Loucy (cell line): ENCODE measurements around the gene CAPN2.

Experiments used
- H2AFZ ChIP-seq: fragments of 200-600 bp; sonication (generic); 2 replicates; pipeline ENCODE4 v1.6.0; 2016; ENCODE audit warnings: antibody characterized with exemption, mild to moderate bottlenecking, low read length, moderate library complexity
- H3F3A ChIP-seq: fragments of 200-600 bp; 2 replicates; pipeline ENCODE4 v1.6.0; 2016; ENCODE audit warnings: antibody characterized with exemption, low read depth, mild to moderate bottlenecking
- H3K27me3 ChIP-seq: fragments of 200-600 bp; sonication (generic); 2 replicates; pipeline ENCODE4 v1.6.1; 2014; ENCODE audit warnings: low read length, mild to moderate bottlenecking; ENCODE audit not compliant: insufficient read depth, poor library complexity, severe bottlenecking
- H3K36me3 ChIP-seq: fragments of 200-600 bp; sonication (generic); 2 replicates; pipeline ENCODE4 v1.6.1; 2016; ENCODE audit warnings: low read length; ENCODE audit not compliant: insufficient read depth
- H3K4me1 ChIP-seq: fragments of 200-600 bp; sonication (generic); 2 replicates; pipeline ENCODE4 v1.5.1; 2014; ENCODE audit warnings: low read length, mild to moderate bottlenecking; ENCODE audit not compliant: insufficient read depth, poor library complexity, severe bottlenecking
- H3K4me2 ChIP-seq: fragments of 200-600 bp; sonication (generic); 2 replicates; pipeline ENCODE4 v1.6.0; 2014; ENCODE audit warnings: antibody characterized with exemption, low read length, low read depth, mild to moderate bottlenecking; ENCODE audit not compliant: poor library complexity, severe bottlenecking
- H3K4me3 ChIP-seq: fragments of 200-600 bp; sonication (generic); 2 replicates; pipeline ENCODE4 v1.5.1; 2014; ENCODE audit warnings: low read length, mild to moderate bottlenecking, mixed read lengths; ENCODE audit not compliant: poor library complexity, severe bottlenecking
- H3K79me2 ChIP-seq: fragments of 200-600 bp; sonication (generic); 2 replicates; pipeline ENCODE4 v1.6.1; 2014; ENCODE audit warnings: low read length; ENCODE audit not compliant: insufficient read depth
- H3K9ac ChIP-seq: fragments of 200-600 bp; sonication (generic); 2 replicates; pipeline ENCODE4 v1.6.0; 2014; ENCODE audit warnings: mild to moderate bottlenecking, low read depth, low read length, moderate library complexity; ENCODE audit not compliant: poor library complexity, severe bottlenecking
- H3K9me2 ChIP-seq: fragments of 200-600 bp; sonication (generic); replicated peaks from 2 replicates; pipeline ENCODE4 v1.6.1; 2016; ENCODE audit warnings: low read depth, low read length, mixed read lengths
- H3K9me3 ChIP-seq: fragments of 200-600 bp; sonication (generic); 2 replicates; pipeline ENCODE4 v1.6.1; 2014; ENCODE audit warnings: mild to moderate bottlenecking, antibody characterized with exemption, low read length, low read depth; ENCODE audit not compliant: insufficient read depth
- H4K20me1 ChIP-seq: fragments of 200-600 bp; sonication (generic); 2 replicates; pipeline ENCODE4 v1.6.0; 2014; ENCODE audit warnings: antibody characterized with exemption, low read length, mild to moderate bottlenecking; ENCODE audit not compliant: insufficient read depth, poor library complexity, severe bottlenecking
- CTCF ChIP-seq: fragments of 200-600 bp; sonication (generic); conservative IDR thresholded peaks from 2 replicates; pipeline ENCODE4 v1.5.1; 2014; ENCODE audit warnings: mild to moderate bottlenecking, antibody characterized with exemption, low read length
- EZH2phosphoT487 ChIP-seq: fragments of 200-600 bp; IDR thresholded peaks from 2 replicates; pipeline ENCODE4 v1.6.1; 2018; ENCODE audit warnings: antibody characterized with exemption, mild to moderate bottlenecking, moderate library complexity, borderline replicate concordance

CAPN2 gene

GRCh38 chr1:223712194-223712849 is at the start of gene CAPN2:
CAPN2 (plus strand) TSS chr1:223712539; CDS start chr1:223712641, 102 bp downstream.
- Histone ChIP-seq H3K9me3 (no peaks in the 10 kb centered on the region), H4K20me1 (no peaks in the 10 kb centered on the region), H3K27me3 (no peaks in the 10 kb centered on the region), H3K4me1 (peaks cover 32% of the 10 kb centered on the region), H3K79me2 (no peaks in the 10 kb centered on the region), H2AFZ (peak within 1 kb of the TSS; percentile 93), H3K4me3 (peak within 1 kb of the TSS; percentile 73), H3F3A (no peaks in the 10 kb centered on the region), H3K9me2 (no peaks in the 10 kb centered on the region), H3K9ac (peak within 1 kb of the TSS; percentile 61), H3K36me3 (no peaks in the 10 kb centered on the region), H3K4me2 (peak within 1 kb of the TSS; percentile 67)
- TF ChIP-seq CTCF (peak; percentile 53), EZH2phosphoT487 (no peak)

- no peaks in the 10 kb centered on the region for H4K20me1 ChIP-seq
- H3K9me3 ChIP-seq = no peaks in the 10 kb centered on the region
- no peaks in the 10 kb centered on the region for H3K79me2 ChIP-seq
- H3K9ac ChIP-seq = no peak overlapping the region
- H3K9me2 ChIP-seq = no peaks in the 10 kb centered on the region
- H3K4me3 ChIP-seq = no peak overlapping the region
- no peak overlapping the region for H3K4me2 ChIP-seq
- H2AFZ ChIP-seq = no peak overlapping the region
- no peaks in the 10 kb centered on the region for H3F3A ChIP-seq
- no peaks in the 10 kb centered on the region for H3K27me3 ChIP-seq
- H3K36me3 ChIP-seq = no peaks in the 10 kb centered on the region
- H3K4me1 ChIP-seq = no peaks in the 10 kb centered on the region
- TF ChIP-seq EZH2phosphoT487 (no peak), CTCF (no peak)
These were observed 49.4 kb upstream of the CAPN2 start for GRCh38 chr1:223662943-223663342.

GRCh38 chr1:223664106-223664505 is 48.2 kb upstream of the CAPN2 start:
- Histone ChIP-seq H3F3A (no peaks in the 10 kb centered on the region), H3K9me2 (no peaks in the 10 kb centered on the region), H3K27me3 (no peaks in the 10 kb centered on the region), H3K79me2 (no peaks in the 10 kb centered on the region), H3K4me2 (no peak overlapping the region), H3K9me3 (no peaks in the 10 kb centered on the region), H3K36me3 (no peaks in the 10 kb centered on the region), H3K4me3 (no peak overlapping the region), H3K4me1 (no peaks in the 10 kb centered on the region), H4K20me1 (no peaks in the 10 kb centered on the region), H2AFZ (no peak overlapping the region), H3K9ac (no peak overlapping the region)
- no peak for TF ChIP-seq CTCF
- no peak for TF ChIP-seq EZH2phosphoT487
